NCI-H1417 treated with DMSO at 0.1 percent for 48 hours (cell line): Measurements from ENCODE around the gene TIAM2.
"Not testable (repeated sequence)": the region's sequence is repeated elsewhere in the genome, so short reads cannot be mapped to it uniquely, and the experiment has no call there.

Experiments
- DNase-seq: peaks from one replicate; lab custom pipeline; 2025; lab: John Stamatoyannopoulos, UW

The TIAM2 gene

GRCh38 chr6:155103083-155103645, 108.0 kb downstream of the TIAM2 start:
- DNase-seq, result not testable (repeated sequence)

- DNase-seq, result no peak
Observed at GRCh38 chr6:155103816-155104366, 108.8 kb downstream of the TIAM2 start.

- DNase-seq, result no peak
Observed at GRCh38 chr6:155106456-155107115, 111.5 kb downstream of the TIAM2 start.

- DNase-seq, result no peak
Observed at GRCh38 chr6:155107432-155108069, 112.4 kb downstream of the TIAM2 start.

- DNase-seq, result no peak
Observed at GRCh38 chr6:155108070-155108820, 113.1 kb downstream of the TIAM2 start.

GRCh38 chr6:155110721-155111120, 115.6 kb downstream of the TIAM2 start:
- no peak for DNase-seq

- no peak for DNase-seq
Observed at GRCh38 chr6:155112757-155113156, 117.6 kb downstream of the TIAM2 start.

GRCh38 chr6:155115893-155116570, 120.9 kb downstream of the TIAM2 start:
- no peak for DNase-seq

- DNase-seq, result no peak
Observed at GRCh38 chr6:155116571-155116910, 121.4 kb downstream of the TIAM2 start.

GRCh38 chr6:155117256-155117655, 122.1 kb downstream of the TIAM2 start:
- DNase-seq, result no peak

GRCh38 chr6:155117785-155118184, 122.7 kb downstream of the TIAM2 start:
- DNase-seq, result no peak

- DNase-seq, result not testable (repeated sequence)
Observed at GRCh38 chr6:155119201-155119600, 124.1 kb downstream of the TIAM2 start.

- DNase-seq, result no peak
Observed at GRCh38 chr6:155120034-155120433, 124.9 kb downstream of the TIAM2 start.

GRCh38 chr6:155121294-155121693, 126.2 kb downstream of the TIAM2 start:
- no peak for DNase-seq

- DNase-seq, result no peak
Observed at GRCh38 chr6:155121699-155122098, 126.6 kb downstream of the TIAM2 start.

- no peak for DNase-seq
Observed at GRCh38 chr6:155122199-155122950, 127.3 kb downstream of the TIAM2 start.

- no peak for DNase-seq
Observed at GRCh38 chr6:155123520-155123919, 128.4 kb downstream of the TIAM2 start.

GRCh38 chr6:155125906-155126305, 130.8 kb downstream of the TIAM2 start:
- DNase-seq, result no peak

- DNase-seq, result no peak
Observed at GRCh38 chr6:155126727-155127439, 131.8 kb downstream of the TIAM2 start.

- DNase-seq, result no peak
Observed at GRCh38 chr6:155128977-155129376, 133.9 kb downstream of the TIAM2 start.

GRCh38 chr6:155129744-155130143, 134.6 kb downstream of the TIAM2 start:
- no peak for DNase-seq
